Measurements from ENCODE around the gene TUT4. TPM values are rescaled to one million over a fixed set of nuclear protein-coding genes. Genes with fewer than 3 reads are reported as not detected.

Gene TUT4
- total and polyA plus RNA-seq, 2 experiments from 2014 or later = 14.9 to 18.9 TPM

DNA sequence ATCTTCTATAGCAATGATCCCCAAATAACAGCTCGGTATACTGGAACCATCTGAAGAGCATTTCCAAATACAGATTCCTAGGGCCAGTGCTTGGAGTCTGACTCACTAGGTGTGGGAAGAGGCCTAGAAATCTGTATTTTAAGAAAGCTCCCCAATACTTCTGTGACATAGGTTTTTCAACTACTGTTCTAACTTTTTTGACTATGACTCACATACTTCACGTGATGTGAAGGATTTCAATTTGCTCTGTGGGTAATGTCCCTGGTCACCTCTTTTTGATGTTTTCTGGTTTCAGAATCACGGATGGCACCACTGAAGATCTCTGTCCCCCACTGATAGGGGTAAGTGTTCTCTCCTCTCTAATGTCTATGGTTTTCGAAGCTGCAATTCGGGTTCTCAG lies 159.7 kb downstream of the TUT4 start:
- Histone ChIP-seq H3K9me3 (ENCODE audit: low read depth) (no peaks in the 10 kb centered on the region), H3K4me3 (no peak overlapping the region), H3K4me2 (ENCODE audit: unreplicated experiment) (no peak overlapping the region), H2AFZ (no peak overlapping the region), H3K9me2 (ENCODE audit: insufficient read depth) (no peaks in the 10 kb centered on the region), H3F3A (ENCODE audit: insufficient read depth) (no peaks in the 10 kb centered on the region), H3K9ac (no peak overlapping the region), H3K27ac (no peak overlapping the region), H3K4me1 (ENCODE audit: insufficient read depth) (no peaks in the 10 kb centered on the region), H4K20me1 (ENCODE audit: insufficient read depth) (no peaks in the 10 kb centered on the region), H3K27me3 (replicated peaks; ENCODE audit: insufficient read depth) (no peaks in the 10 kb centered on the region), H3K79me2 (ENCODE audit: insufficient read depth) (no peaks in the 10 kb centered on the region), H3K36me3 (ENCODE audit: low read depth) (no peaks in the 10 kb centered on the region)
- TF ChIP-seq EZH2phosphoT487 (IDR thresholded peaks at IDR 0.05; ENCODE audit: insufficient read depth, low read depth) (no peak), EZH2 (IDR thresholded peaks at IDR 0.05; ENCODE audit: insufficient read depth, poor library complexity, severe bottlenecking) (no peak)
- in situ Hi-C loops (cut with MboI) = no loop called here
- peak; percentile 4 for DNase-seq
- WGBS, 2 experiments (ENCODE audit: low coverage in 1 of 2, low lambda C conversion rate in 2 of 2, missing lambda C conversion rate in 2 of 2) = 94 to 97% methylated on average over 5 of the region's 5 CpGs

DNA sequence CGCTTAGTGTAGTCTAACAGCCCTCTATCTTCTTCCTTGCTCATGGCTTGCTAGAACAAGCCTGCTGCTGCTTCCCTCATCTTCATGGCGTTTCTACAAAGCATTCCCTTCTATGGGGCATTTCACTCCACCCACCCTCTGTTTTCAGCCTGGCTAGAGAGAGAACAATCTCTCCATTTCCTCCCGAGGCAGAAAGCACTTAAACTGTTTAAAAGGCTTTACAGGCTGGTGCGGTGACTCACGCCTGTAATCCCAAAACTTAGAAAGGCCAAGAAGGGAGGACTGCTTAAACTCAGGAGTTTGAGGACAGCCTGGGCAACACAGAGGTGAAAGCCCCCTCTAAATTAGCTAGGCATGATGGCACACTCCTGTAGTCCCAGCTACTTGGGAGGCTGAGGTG lies 166.4 kb downstream of the TUT4 start:
- Histone ChIP-seq H2AFZ (no peak overlapping the region), H3K4me3 (no peak overlapping the region), H3K27me3 (replicated peaks; ENCODE audit: insufficient read depth) (no peaks in the 10 kb centered on the region), H3K9ac (no peak overlapping the region), H4K20me1 (ENCODE audit: insufficient read depth) (no peaks in the 10 kb centered on the region), H3K79me2 (ENCODE audit: insufficient read depth) (no peaks in the 10 kb centered on the region), H3K9me2 (ENCODE audit: insufficient read depth) (no peaks in the 10 kb centered on the region), H3K4me1 (ENCODE audit: insufficient read depth) (no peaks in the 10 kb centered on the region), H3K27ac (no peak overlapping the region), H3K9me3 (ENCODE audit: low read depth) (no peaks in the 10 kb centered on the region), H3F3A (ENCODE audit: insufficient read depth) (no peaks in the 10 kb centered on the region), H3K36me3 (ENCODE audit: low read depth) (no peaks in the 10 kb centered on the region), H3K4me2 (ENCODE audit: unreplicated experiment) (no peak overlapping the region)
- no peak for DNase-seq
- WGBS, 2 experiments (ENCODE audit: low coverage in 1 of 2, low lambda C conversion rate in 2 of 2, missing lambda C conversion rate in 2 of 2) = 95 to 96% methylated on average over 5 of the region's 5 CpGs
- in situ Hi-C loops (cut with MboI) = no loop called here
- TF ChIP-seq EZH2 (IDR thresholded peaks at IDR 0.05; ENCODE audit: insufficient read depth, poor library complexity, severe bottlenecking) (no peak), EZH2phosphoT487 (IDR thresholded peaks at IDR 0.05; ENCODE audit: insufficient read depth, low read depth) (no peak)

DNA sequence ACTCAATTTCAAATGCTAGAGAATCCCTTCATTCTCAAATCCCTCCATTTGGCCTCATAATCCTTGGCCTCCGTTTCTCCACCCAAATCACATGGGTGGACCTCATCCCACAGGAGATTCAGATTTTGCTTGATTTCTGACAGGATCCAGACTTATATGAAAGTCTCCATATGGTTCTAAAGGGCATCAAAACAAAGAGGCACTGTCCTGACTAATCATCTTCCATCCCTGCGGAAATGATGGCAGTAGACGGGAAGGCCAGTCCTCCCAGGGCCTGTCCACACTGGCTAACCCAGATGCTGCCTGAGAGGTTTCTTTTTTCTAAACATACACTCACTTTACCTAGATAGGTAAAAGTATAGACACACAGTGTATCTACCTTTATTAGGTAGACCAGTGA lies 167.5 kb downstream of the TUT4 start:
- no peaks in the 10 kb centered on the region for H3K36me3 ChIP-seq (ENCODE audit: low read depth)

More for the DNA sequence above, 167.5 kb downstream of the TUT4 start:
- no peak overlapping the region for H3K9ac ChIP-seq
- H3K27me3 ChIP-seq (replicated peaks; ENCODE audit: insufficient read depth) = no peaks in the 10 kb centered on the region
- no peaks in the 10 kb centered on the region for H4K20me1 ChIP-seq (ENCODE audit: insufficient read depth)
- H3K27ac ChIP-seq = no peak overlapping the region
- H3K4me1 ChIP-seq (ENCODE audit: insufficient read depth) = no peaks in the 10 kb centered on the region
- no peaks in the 10 kb centered on the region for H3F3A ChIP-seq (ENCODE audit: insufficient read depth)
- no peaks in the 10 kb centered on the region for H3K79me2 ChIP-seq (ENCODE audit: insufficient read depth)
- DNase-seq = no peak
- in situ Hi-C loops (cut with MboI) = no loop called here
- H2AFZ ChIP-seq = no peak overlapping the region
- no peak overlapping the region for H3K4me2 ChIP-seq (ENCODE audit: unreplicated experiment)
- no peaks in the 10 kb centered on the region for H3K9me3 ChIP-seq (ENCODE audit: low read depth)
- TF ChIP-seq EZH2 (IDR thresholded peaks at IDR 0.05; ENCODE audit: insufficient read depth, poor library complexity, severe bottlenecking) = no peak
- H3K9me2 ChIP-seq (ENCODE audit: insufficient read depth) = no peaks in the 10 kb centered on the region
- H3K4me3 ChIP-seq = no peak overlapping the region
- 82 to 91% methylated on average over 3 of the region's 3 CpGs for WGBS, 2 experiments (ENCODE audit: low coverage in 1 of 2, low lambda C conversion rate in 2 of 2, missing lambda C conversion rate in 2 of 2)

Other genes starting within 250 kb of the TUT4 start
- gene CC2D1B, start 186.9 kb downstream of the TUT4 start, total RNA-seq (2014; rRNA removed; shearing (Covaris generic)) = 29.6 and 37.2 TPM in 2 replicates
- gene CC2D1B, start 186.9 kb downstream of the TUT4 start, polyA plus RNA-seq (2016; fragmentation: Nextera tagmentation; extraction: Ambion mirVana) = 12.6 and 13.2 TPM in 2 replicates
- gene ORC1, start 148.7 kb downstream of the TUT4 start, total RNA-seq (2014; rRNA removed; shearing (Covaris generic)) = 1.9 and 3.4 TPM in 2 replicates
- 1.4 and 1.9 TPM in 2 replicates for gene ORC1, start 148.7 kb downstream of the TUT4 start, polyA plus RNA-seq (2016; fragmentation: Nextera tagmentation; extraction: Ambion mirVana)
- gene PRPF38A, start 148.5 kb downstream of the TUT4 start, total RNA-seq (2014; rRNA removed; shearing (Covaris generic)) = 6.1 and 14.8 TPM in 2 replicates
- 27.0 and 27.3 TPM in 2 replicates for gene PRPF38A, start 148.5 kb downstream of the TUT4 start, polyA plus RNA-seq (2016; fragmentation: Nextera tagmentation; extraction: Ambion mirVana)
- gene GPX7, start 49.3 kb upstream of the TUT4 start, total RNA-seq (2014; rRNA removed; shearing (Covaris generic)) = 38.7 and 44.7 TPM in 2 replicates
- 36.1 and 39.7 TPM in 2 replicates for gene GPX7, start 49.3 kb upstream of the TUT4 start, polyA plus RNA-seq (2016; fragmentation: Nextera tagmentation; extraction: Ambion mirVana)
- not detected in 2 replicates for gene SHISAL2A, start 80.1 kb upstream of the TUT4 start, total RNA-seq (2014; rRNA removed; shearing (Covaris generic))
- not detected in 2 replicates for gene SHISAL2A, start 80.1 kb upstream of the TUT4 start, polyA plus RNA-seq (2016; fragmentation: Nextera tagmentation; extraction: Ambion mirVana)
- 5.1 and 6.9 TPM in 2 replicates for gene COA7, start 145.3 kb upstream of the TUT4 start, total RNA-seq (2014; rRNA removed; shearing (Covaris generic))
- gene COA7, start 145.3 kb upstream of the TUT4 start, polyA plus RNA-seq (2016; fragmentation: Nextera tagmentation; extraction: Ambion mirVana) = 12.1 and 12.9 TPM in 2 replicates
- 56.1 and 57.9 TPM in 2 replicates for gene ZYG11B, start 173.4 kb upstream of the TUT4 start, total RNA-seq (2014; rRNA removed; shearing (Covaris generic))
- 15.1 and 16.1 TPM in 2 replicates for gene ZYG11B, start 173.4 kb upstream of the TUT4 start, polyA plus RNA-seq (2016; fragmentation: Nextera tagmentation; extraction: Ambion mirVana)